Body of pancreas (tissue), 4 donors: Measurements from ENCODE around the gene EFCAB6. TPM values are rescaled to one million over a fixed set of nuclear protein-coding genes. Genes with fewer than 3 reads are reported as not detected.

Source experiments
- ATAC-seq: fragments of 150-250 bp; one replicate; pipeline ENCODE4 v1.9.1; 2016
- DNase-seq, 4 donors: peaks; one replicate each; pipeline ENCODE4 v3.0.0-alpha.2; 2019
- H3K27ac ChIP-seq, 4 donors: fragments of 200-600 bp; sonication (generic); 1 replicate in 3 of 4; 2 replicates in 1 of 4; pipeline versions ENCODE4 v1.5.1 to v1.6.1; 2016 to 2019; ENCODE audit warnings: mild to moderate bottlenecking in 1 of 4, mixed read lengths in 1 of 4, moderate library complexity in 1 of 4
- H3K27me3 ChIP-seq, 2 donors: fragments of 200-600 bp; sonication (generic); one replicate each; pipeline ENCODE4 v1.6.0; 2016; ENCODE audit warnings: mild to moderate bottlenecking in 1 of 2
- H3K36me3 ChIP-seq, 2 donors: fragments of 200-600 bp; sonication (generic); replicated peaks in 1 of 2; 2 replicates each; pipeline ENCODE4 v1.5.1; 2016; ENCODE audit warnings: low read depth in 2 of 2; ENCODE audit not compliant: insufficient read depth in 1 of 2
- H3K4me1 ChIP-seq: fragments of 200-600 bp; sonication (generic); one replicate; pipeline ENCODE4 v1.6.0; 2016
- H3K4me3 ChIP-seq, 2 donors: fragments of 200-600 bp; sonication (generic); 1 replicate in 1 of 2; 2 replicates in 1 of 2; pipeline ENCODE4 v1.5.1; 2016 to 2019
- H3K9me3 ChIP-seq, 3 donors: fragments of 200-600 bp; sonication (generic); 1 replicate in 2 of 3; 2 replicates in 1 of 3; pipeline ENCODE4 v1.5.1; 2016
- CTCF ChIP-seq, 7 experiments: fragments of 450-650 bp in 4 of 7; fragments of 200-600 bp in 3 of 7; sonication (generic) in 3 of 7; IDR thresholded peaks; one replicate each; pipeline ENCODE4 v1.5.1; 2016 to 2019; ENCODE audit warnings: antibody characterized with exemption in 7 of 7
- POLR2A ChIP-seq, 3 donors: fragments of 450-650 bp; IDR thresholded peaks; one replicate each; pipeline ENCODE4 v1.6.1; 2016; ENCODE audit warnings: antibody characterized with exemption in 3 of 3, mild to moderate bottlenecking in 2 of 3
- WGBS, 2 donors: methylation state at CpG; one replicate each; pipeline ENCODE4 v1.1.5; 2017; 5-methylcytosine and 5-hydroxymethylcytosine counted together
- intact Hi-C: fragments of 100-400 bp; cut with DNase I; formaldehyde crosslinking; loops from one replicate; pipeline ENCODE4 v1.15.1; 2023
- total RNA-seq, 2 donors: library from RNA; depleted of rRNA; stranded (reverse); fragments of >200 nt; gene quantifications; one replicate each; pipeline ENCODE4 v1.1.0, GENCODE V29; 2016

EFCAB6 gene
- total RNA-seq, 2 donors from 2014 or later: 4.0 to 4.4 TPM

GRCh38 chr22:43827003-43827735, 15.1 kb upstream of the EFCAB6 start:
- no peaks in the 10 kb centered on the region for H3K36me3 ChIP-seq
- no peak for ATAC-seq
- no peak overlapping the region for H3K27ac ChIP-seq
- intact Hi-C loops: loop anchor here (5.0 kb wide), 1 partner anchor 435 kb away; no protein-coding TSS in a partner anchor
- WGBS, 2 donors: 35 to 50% methylated on average over 13 of the region's 13 CpGs
- no peak for DNase-seq
- no peaks in the 10 kb centered on the region for H3K9me3 ChIP-seq
- TF ChIP-seq CTCF (IDR thresholded peaks at IDR 0.05): no peak
- no peak for TF ChIP-seq POLR2A (IDR thresholded peaks at IDR 0.05)
- H3K4me3 ChIP-seq: no peak overlapping the region
- H3K27me3 ChIP-seq: no peaks in the 10 kb centered on the region
- H3K4me1 ChIP-seq: peaks cover 16% of the 10 kb centered on the region

GRCh38 chr22:43826142-43827002, 14.3 kb upstream of the EFCAB6 start:
- Histone ChIP-seq H3K9me3 (no peaks in the 10 kb centered on the region), H3K27me3 (no peaks in the 10 kb centered on the region), H3K4me1 (peaks cover 16% of the 10 kb centered on the region), H3K36me3 (no peaks in the 10 kb centered on the region), H3K27ac (no peak overlapping the region), H3K4me3 (no peak overlapping the region)
- 26 to 29% methylated on average over 8 to 16 of the region's 16 CpGs for WGBS, 2 donors
- peak; percentile 46 to 66 (median 56) for DNase-seq
- intact Hi-C loops: loop anchor here (5.0 kb wide), 1 partner anchor 434 kb away; no protein-coding TSS in a partner anchor
- ATAC-seq: no peak
- TF ChIP-seq POLR2A (IDR thresholded peaks at IDR 0.05) (no peak), CTCF (IDR thresholded peaks at IDR 0.05) (peak in 6 of 7 experiments; percentile 32 to 66 (median 50))

GRCh38 chr22:43825651-43826050, 13.5 kb upstream of the EFCAB6 start:
- peaks cover 16% of the 10 kb centered on the region for H3K4me1 ChIP-seq
- H3K27me3 ChIP-seq: no peaks in the 10 kb centered on the region
- no peak for DNase-seq
- no peak overlapping the region for H3K4me3 ChIP-seq
- no peak for TF ChIP-seq POLR2A (IDR thresholded peaks at IDR 0.05)
- no peak for TF ChIP-seq CTCF (IDR thresholded peaks at IDR 0.05)
- no peaks in the 10 kb centered on the region for H3K9me3 ChIP-seq
- WGBS, 2 donors: 80 to 81% methylated on average over 11 of the region's 11 CpGs
- no peaks in the 10 kb centered on the region for H3K36me3 ChIP-seq
- ATAC-seq: no peak
- intact Hi-C loops: loop anchor here (5.0 kb wide), 1 partner anchor 433 kb away; no protein-coding TSS in a partner anchor
- no peak overlapping the region for H3K27ac ChIP-seq

GRCh38 chr22:43824724-43825420, 12.8 kb upstream of the EFCAB6 start:
- no peak for DNase-seq
- H3K27me3 ChIP-seq: no peaks in the 10 kb centered on the region
- H3K9me3 ChIP-seq: no peaks in the 10 kb centered on the region
- no peak overlapping the region for H3K4me3 ChIP-seq
- peaks cover 16% of the 10 kb centered on the region for H3K4me1 ChIP-seq
- intact Hi-C loops: loop anchor here (5.0 kb wide), 1 partner anchor 433 kb away; no protein-coding TSS in a partner anchor
- WGBS, 2 donors: 54 to 68% methylated on average over 25 to 26 of the region's 26 CpGs
- TF ChIP-seq CTCF (IDR thresholded peaks at IDR 0.05): no peak
- no peak for TF ChIP-seq POLR2A (IDR thresholded peaks at IDR 0.05)
- no peak overlapping the region for H3K27ac ChIP-seq
- no peaks in the 10 kb centered on the region for H3K36me3 ChIP-seq
- ATAC-seq: no peak
